Ovary (tissue), 9 donors: ENCODE results near the gene SOCS1. TPM values are rescaled to one million over a fixed set of nuclear protein-coding genes. Genes with fewer than 3 reads are reported as not detected.
"Not testable (repeated sequence)": the region's sequence is repeated elsewhere in the genome, so short reads cannot be mapped to it uniquely, and the experiment has no call there.

Source experiments
- DNase-seq, 5 donors: peaks; one replicate each; pipeline ENCODE4 v3.0.0-alpha.2; 2019 to 2020
- H3K27ac ChIP-seq, 2 donors: fragments of 200-600 bp; one replicate each; pipeline versions ENCODE4 v1.5.1 to v1.8.0; 2019 to 2022
- H3K27me3 ChIP-seq: fragments of 200-600 bp; one replicate; pipeline ENCODE4 v1.8.0; 2022
- H3K36me3 ChIP-seq: fragments of 200-600 bp; sonication (generic); one replicate; pipeline ENCODE4 v1.5.1; 2019
- H3K4me1 ChIP-seq: one replicate; pipeline ENCODE4 v1.8.1; 2013; ENCODE audit warnings: mild to moderate bottlenecking, moderate library complexity; ENCODE audit not compliant: insufficient read depth
- H3K4me3 ChIP-seq: fragments of 200-600 bp; sonication (generic); one replicate; pipeline ENCODE4 v1.5.1; 2017
- H3K9me3 ChIP-seq, 2 donors: fragments of 200-600 bp in 1 of 2; sonication (generic) in 1 of 2; one replicate each; pipeline versions ENCODE4 v1.5.1 to v1.8.1; 2013 to 2019; ENCODE audit warnings: mild to moderate bottlenecking in 1 of 2, moderate library complexity in 1 of 2
- CTCF ChIP-seq, 3 donors: fragments of 450-650 bp in 2 of 3; fragments of 200-600 bp in 1 of 3; IDR thresholded peaks; one replicate each; pipeline versions ENCODE4 v1.5.1 to v1.8.0; 2016 to 2022; ENCODE audit warnings: antibody characterized with exemption in 3 of 3, mild to moderate bottlenecking in 1 of 3
- EP300 ChIP-seq: sonication (generic); formaldehyde crosslinking; IDR thresholded peaks from one replicate; pipeline ENCODE4 v1.6.1; 2017; ENCODE audit warnings: antibody characterized with exemption
- POLR2A ChIP-seq: fragments of 450-650 bp; IDR thresholded peaks from one replicate; pipeline ENCODE4 v1.6.1; 2017; ENCODE audit warnings: antibody characterized with exemption, mild to moderate bottlenecking, moderate library complexity
- WGBS, 3 donors: extraction: QIAGEN DNeasy Blood & Tissue Kit in 1 of 3; methylation state at CpG; one replicate each; pipeline versions ENCODE4 v1.1.5 to v1.1.7; 2013 to 2017; 5-methylcytosine and 5-hydroxymethylcytosine counted together
- intact Hi-C, 4 donors: fragments of 100-400 bp; cut with DNase I; formaldehyde crosslinking; loops; one replicate each; pipeline versions ENCODE4 v1.11.0 to v1.15.1; 2022 to 2023
- polyA plus RNA-seq, 2 donors: library from polyadenylated mRNA; stranded (reverse); fragments of 200-250 nt in 1 of 2; fragments of 350-450 nt in 1 of 2; fragmentation: Illumina TruSeq in 1 of 2; extraction: RNeasy Lipid Tissue Mini Kit (QIAGEN cat#74804) in 1 of 2; gene quantifications; one replicate each; pipeline ENCODE4 v1.2.3, GENCODE V29; 2013 to 2014
- total RNA-seq, 7 donors: library from RNA; depleted of rRNA in 2 of 7; stranded (reverse); fragments of >200 nt in 2 of 7; fragmentation: NEBNext Ultra II Directional in 3 of 7; extraction: Animal tissue kit (Norgen Biotek cat#: 25700) in 3 of 7; gene quantifications; one replicate each; pipeline versions ENCODE4 v1.1.0 to v1.2.4, GENCODE V29; 2016 to 2023
- donor health status: DM: no; HTN: no; CAD: no; lungs with moderate emphysema.
- donor health status: DM: no; HTN: no; CAD: no.
- donor health status: Bipolar disorder and iron deficiency.
- donor health status: DM: yes; HTN: yes; CAD: no.
- donor health status: DM: no; HTN: no; CAD: no.
- donor health status: DM: yes; HTN: yes; CAD: no.

Gene SOCS1
- total and polyA plus RNA-seq, 9 donors: 1.1 to 42.7 (median 8.3) TPM

- TF ChIP-seq EP300: no peak
- TF ChIP-seq CTCF (IDR thresholded peaks at IDR 0.05): no peak
- TF ChIP-seq POLR2A: no peak
- DNase-seq: no peak
- H3K36me3 ChIP-seq: no peaks in the 10 kb centered on the region
- no peak overlapping the region for H3K4me3 ChIP-seq
- no peaks in the 10 kb centered on the region for H3K9me3 ChIP-seq
- 94 to 95% (median 95%) methylated on average over 4 of the region's 4 CpGs for WGBS, 3 donors
- no peaks in the 10 kb centered on the region for H3K27me3 ChIP-seq
- peaks cover 4% of the 10 kb centered on the region for H3K4me1 ChIP-seq
- intact Hi-C loops: no loop called here
- H3K27ac ChIP-seq: no peak overlapping the region
Measured at GRCh38 chr16:11295672-11296071, 39.7 kb upstream of the SOCS1 start.

- no peaks in the 10 kb centered on the region for H3K27me3 ChIP-seq
- no peak for DNase-seq
- 88 to 93% (median 90%) methylated on average over 7 of the region's 7 CpGs for WGBS, 3 donors
- TF ChIP-seq POLR2A: no peak
- no peak for TF ChIP-seq EP300
- TF ChIP-seq CTCF (IDR thresholded peaks at IDR 0.05): no peak
- no peak overlapping the region for H3K4me3 ChIP-seq
- intact Hi-C loops: no loop called here
- no peaks in the 10 kb centered on the region for H3K36me3 ChIP-seq
- H3K9me3 ChIP-seq: no peaks in the 10 kb centered on the region
- H3K27ac ChIP-seq: no peak overlapping the region
- peaks cover 1% of the 10 kb centered on the region for H3K4me1 ChIP-seq
Measured at GRCh38 chr16:11292076-11292748, 36.2 kb upstream of the SOCS1 start.

GRCh38 chr16:11291091-11291703 lies 35.2 kb upstream of the SOCS1 start:
- intact Hi-C loops: no loop called here
- WGBS, 3 donors: 52 to 55% (median 53%) methylated on average over 10 of the region's 10 CpGs
- Histone ChIP-seq H3K9me3 (no peaks in the 10 kb centered on the region), H3K36me3 (no peaks in the 10 kb centered on the region), H3K4me1 (no peaks in the 10 kb centered on the region), H3K4me3 (no peak overlapping the region), H3K27me3 (no peaks in the 10 kb centered on the region), H3K27ac (no peak overlapping the region)
- no peak for TF ChIP-seq POLR2A
- TF ChIP-seq CTCF (IDR thresholded peaks at IDR 0.05): no peak
- TF ChIP-seq EP300: no peak
- no peak for DNase-seq

GRCh38 chr16:11290102-11290893 lies 34.3 kb upstream of the SOCS1 start:
- H3K27me3 ChIP-seq: no peaks in the 10 kb centered on the region
- H3K9me3 ChIP-seq: no peaks in the 10 kb centered on the region
- intact Hi-C loops: no loop called here
- no peaks in the 10 kb centered on the region for H3K4me1 ChIP-seq
- H3K36me3 ChIP-seq: no peaks in the 10 kb centered on the region
- no peak overlapping the region for H3K4me3 ChIP-seq
- 91 to 95% (median 94%) methylated on average over 8 of the region's 8 CpGs for WGBS, 3 donors
- TF ChIP-seq POLR2A (no peak), EP300 (no peak), CTCF (IDR thresholded peaks at IDR 0.05) (no peak)
- H3K27ac ChIP-seq: no peak overlapping the region
- no peak for DNase-seq

GRCh38 chr16:11289696-11290095 lies 33.7 kb upstream of the SOCS1 start:
- H3K27ac ChIP-seq, H3K4me3 ChIP-seq, intact Hi-C loops, H3K36me3 ChIP-seq, H3K4me1 ChIP-seq, H3K27me3 ChIP-seq, DNase-seq, H3K9me3 ChIP-seq: not testable (repeated sequence)
- WGBS, 3 donors: 90 to 95% (median 93%) methylated on average over 4 of the region's 4 CpGs
